Retinal pigment epithelial cell (primary cell): ENCODE measurements around the gene ZNF598.
"Not testable (repeated sequence)": the region's sequence is repeated elsewhere in the genome, so short reads cannot be mapped to it uniquely, and the experiment has no call there.

Experiments used
- DNase-seq: peaks from one replicate; pipeline ENCODE4 v3.0.0-alpha.2; 2010; ENCODE audit warnings: low read depth
- H3K4me3 ChIP-seq: 2 replicates; pipeline ENCODE4 v1.5.1; 2011; ENCODE audit warnings: mild to moderate bottlenecking, low read length, control low read depth, moderate library complexity
- TF ChIP-seq, protein P1 (sequence below): conservative IDR thresholded peaks from 2 replicates; pipeline ENCODE4 v1.5.1; 2011; ENCODE audit warnings: low read depth, low read length, control low read depth, inconsistent platforms

The ZNF598 gene

DNA sequence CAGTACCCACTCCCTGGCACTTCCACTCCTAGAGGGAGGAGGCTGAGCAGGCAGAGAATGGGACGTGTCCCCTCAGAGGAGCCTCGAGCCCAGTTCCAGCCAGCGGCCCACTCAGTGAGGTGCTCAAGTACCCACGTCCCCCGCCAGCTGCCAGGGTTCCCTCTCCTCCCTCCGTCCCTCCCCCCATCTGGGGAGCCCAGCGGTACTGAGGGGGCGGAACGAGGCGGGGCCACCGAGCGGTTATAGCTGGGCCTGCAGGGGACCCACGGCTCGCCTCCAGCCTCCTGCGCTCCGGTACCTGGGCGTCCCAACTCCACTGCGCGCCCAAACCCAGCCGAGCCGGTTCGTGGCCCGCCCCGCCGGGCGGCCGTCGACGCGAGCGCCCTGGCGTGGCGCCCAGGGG lies 9.9 kb upstream of the ZNF598 start, which contains the start of gene NPW:
Gene NPW (plus strand): TSS at position 268 of the 403 bp plus-strand sequence.
- TF ChIP-seq, protein P1, sequence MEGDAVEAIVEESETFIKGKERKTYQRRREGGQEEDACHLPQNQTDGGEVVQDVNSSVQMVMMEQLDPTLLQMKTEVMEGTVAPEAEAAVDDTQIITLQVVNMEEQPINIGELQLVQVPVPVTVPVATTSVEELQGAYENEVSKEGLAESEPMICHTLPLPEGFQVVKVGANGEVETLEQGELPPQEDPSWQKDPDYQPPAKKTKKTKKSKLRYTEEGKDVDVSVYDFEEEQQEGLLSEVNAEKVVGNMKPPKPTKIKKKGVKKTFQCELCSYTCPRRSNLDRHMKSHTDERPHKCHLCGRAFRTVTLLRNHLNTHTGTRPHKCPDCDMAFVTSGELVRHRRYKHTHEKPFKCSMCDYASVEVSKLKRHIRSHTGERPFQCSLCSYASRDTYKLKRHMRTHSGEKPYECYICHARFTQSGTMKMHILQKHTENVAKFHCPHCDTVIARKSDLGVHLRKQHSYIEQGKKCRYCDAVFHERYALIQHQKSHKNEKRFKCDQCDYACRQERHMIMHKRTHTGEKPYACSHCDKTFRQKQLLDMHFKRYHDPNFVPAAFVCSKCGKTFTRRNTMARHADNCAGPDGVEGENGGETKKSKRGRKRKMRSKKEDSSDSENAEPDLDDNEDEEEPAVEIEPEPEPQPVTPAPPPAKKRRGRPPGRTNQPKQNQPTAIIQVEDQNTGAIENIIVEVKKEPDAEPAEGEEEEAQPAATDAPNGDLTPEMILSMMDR: no peak
- H3K4me3 ChIP-seq: peak within 1 kb of the TSS; percentile 20
- DNase-seq: no peak

DNA sequence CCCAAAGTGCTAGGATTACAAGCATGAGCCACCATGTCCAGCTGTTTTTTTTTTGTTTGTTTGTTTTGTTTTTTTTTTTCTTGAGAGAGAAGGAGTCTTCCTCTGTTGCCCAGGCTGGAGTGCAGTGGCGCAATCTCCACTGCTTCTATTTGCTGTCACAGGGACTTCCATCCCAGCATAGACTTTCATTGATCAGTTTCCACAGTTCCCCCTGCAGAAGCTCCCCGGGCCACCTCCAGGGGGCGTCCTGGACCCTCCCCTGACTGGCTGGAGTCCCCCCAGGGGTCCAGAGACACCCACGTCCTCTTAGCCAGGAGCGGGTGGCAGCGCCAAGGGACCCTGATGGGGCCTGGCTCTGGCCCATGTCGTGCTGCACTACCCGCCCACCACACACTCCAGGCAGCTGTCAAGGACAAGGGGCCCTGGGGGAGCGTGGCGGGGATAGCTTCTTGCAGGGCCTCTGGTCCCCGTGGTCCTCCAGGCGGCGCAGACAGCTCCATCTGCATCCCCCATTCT lies 6.8 kb upstream of the ZNF598 start:
- no peak for DNase-seq
- TF ChIP-seq, protein P1: peak; percentile 59
- H3K4me3 ChIP-seq: no peak overlapping the region

DNA sequence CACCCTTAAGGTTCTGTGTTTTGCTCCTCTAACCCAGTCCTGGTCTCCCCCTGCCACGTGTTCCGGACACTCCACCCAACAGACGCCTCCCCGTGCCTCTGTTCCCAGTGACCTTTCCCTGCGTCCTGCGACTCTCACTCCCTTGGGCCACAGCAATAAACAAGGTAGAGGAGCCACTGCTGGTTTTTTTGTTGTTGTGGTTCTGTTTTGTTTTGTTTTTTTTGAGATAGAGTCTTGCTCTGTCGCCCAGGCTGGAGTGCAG lies 6.3 kb upstream of the ZNF598 start:
- TF ChIP-seq, protein P1: no peak
- H3K4me3 ChIP-seq: no peak overlapping the region
- DNase-seq: no peak

DNA sequence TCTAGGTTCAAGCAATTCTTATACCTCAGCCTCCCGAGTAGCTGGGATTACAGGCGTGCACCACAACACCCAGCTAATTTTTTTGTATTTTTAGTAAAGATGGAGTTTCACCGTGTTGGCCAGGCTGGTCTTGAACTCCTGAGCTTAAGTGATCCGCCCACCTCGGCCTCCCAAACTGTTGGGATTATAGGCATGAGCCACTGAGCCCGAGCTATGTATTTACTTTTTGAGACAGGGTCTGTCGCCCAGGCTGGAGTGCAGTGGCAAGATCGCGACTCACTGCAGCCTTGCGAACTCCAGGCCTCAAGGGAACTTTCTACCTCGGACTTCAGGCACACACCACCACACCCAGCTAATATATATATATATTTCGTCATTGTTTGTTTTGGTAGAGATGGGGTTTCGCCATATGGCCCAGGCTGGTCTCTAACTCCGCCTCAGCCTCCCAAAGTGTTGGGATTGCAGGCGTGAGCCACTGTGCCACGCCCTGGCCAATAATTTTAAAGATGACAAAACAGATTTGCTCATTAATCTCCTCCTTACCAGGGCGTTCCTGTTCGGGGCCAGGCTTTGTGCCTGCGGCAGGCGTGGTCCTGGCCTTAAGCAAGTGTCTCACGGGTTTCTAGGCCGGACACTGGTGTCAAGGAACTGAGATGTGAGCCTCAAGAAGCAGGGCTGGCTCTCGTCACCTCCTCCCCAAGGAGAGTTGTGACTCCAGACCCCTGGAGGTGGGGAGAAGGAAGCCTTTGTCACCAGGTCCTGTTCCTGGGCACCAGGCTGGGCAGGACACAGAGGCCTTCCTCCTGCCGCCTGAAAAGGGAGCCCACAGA lies 5.7 kb upstream of the ZNF598 start:
- DNase-seq: no peak
- TF ChIP-seq, protein P1: no peak

DNA sequence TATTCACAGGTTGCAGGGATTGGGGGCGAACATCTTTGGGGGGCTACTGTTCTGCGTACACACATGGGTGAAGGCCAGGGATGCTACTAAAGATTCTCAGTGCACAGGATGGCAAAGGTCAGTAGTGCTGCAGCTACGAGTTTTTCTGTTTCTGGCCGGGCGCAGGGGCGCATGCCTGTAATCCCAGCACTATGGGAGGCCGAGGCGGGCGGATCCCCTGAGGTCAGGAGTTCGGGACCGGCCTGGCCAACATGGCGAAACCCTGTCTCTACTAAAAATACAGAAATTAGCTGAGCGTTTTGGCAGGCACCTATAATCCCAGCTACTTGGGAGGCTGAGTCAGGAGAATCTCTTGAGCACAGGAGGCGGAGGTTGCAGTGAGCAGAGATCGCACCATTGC lies 3.9 kb upstream of the ZNF598 start:
- TF ChIP-seq, protein P1: no peak
- no peak for DNase-seq
- no peak overlapping the region for H3K4me3 ChIP-seq

More for the DNA sequence above, 5.7 kb upstream of the ZNF598 start:
- no peak overlapping the region for H3K4me3 ChIP-seq

DNA sequence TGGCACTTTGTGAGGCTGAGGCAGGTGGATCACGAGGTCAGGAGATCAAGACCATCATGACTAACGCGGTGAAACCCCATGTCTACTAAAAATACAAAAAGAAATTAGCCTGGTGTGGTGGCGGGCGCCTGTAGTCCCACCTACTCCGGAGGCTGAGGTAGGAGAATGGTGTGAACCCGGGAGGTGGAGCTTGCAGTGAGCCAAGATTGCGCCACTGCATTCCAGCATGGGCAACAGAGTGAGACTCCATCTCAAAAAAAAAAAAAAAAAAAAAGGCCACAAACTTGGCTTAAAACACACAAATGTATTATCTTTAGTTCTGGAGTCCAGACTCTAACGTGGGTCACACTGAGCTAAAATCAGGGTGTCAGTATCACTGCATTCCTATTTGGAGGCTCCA lies 2.1 kb upstream of the ZNF598 start:
- not testable (repeated sequence) for H3K4me3 ChIP-seq, DNase-seq

DNA sequence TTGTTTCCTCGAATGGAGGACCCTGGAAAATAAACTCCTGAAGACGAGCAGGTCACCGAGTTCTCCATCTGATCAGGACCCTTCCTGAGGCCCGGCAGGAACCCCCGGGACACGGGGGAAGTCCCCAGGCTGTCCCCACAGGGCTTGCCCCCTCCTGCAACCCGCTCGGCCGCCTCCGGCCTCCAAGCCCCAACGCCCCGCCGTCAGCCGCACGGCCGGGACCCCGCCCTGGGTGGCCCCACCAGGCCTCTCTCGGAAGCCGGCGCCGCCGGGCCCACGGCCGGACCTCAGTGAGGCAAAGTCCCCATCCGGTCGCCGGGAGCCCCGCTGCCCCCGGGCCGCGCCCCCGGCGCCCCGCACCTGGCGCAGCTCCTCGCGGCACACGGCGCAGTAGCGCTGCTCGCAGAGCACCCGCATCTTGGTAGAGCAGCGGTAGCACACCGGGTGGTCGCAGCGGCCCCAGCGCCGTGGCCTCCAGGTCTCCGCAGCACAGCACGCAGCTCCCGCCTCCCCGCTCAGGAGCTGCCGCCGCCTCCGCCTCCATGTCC lies 383 bp downstream of the ZNF598 start:
- TF ChIP-seq, protein P1: no peak
- no peak for DNase-seq
- H3K4me3 ChIP-seq: peak overlapping the region; percentile 76
